Measurements from ENCODE around the gene ADRM1.

GRCh38 chr20:62274332-62274950, 28.4 kb upstream of the ADRM1 start:
- TF ChIP-seq CTCF (IDR thresholded peaks at IDR 0.05; ENCODE audit: low read depth, low read length, poor library complexity, severe bottlenecking) = no peak
- no peak for TF ChIP-seq EZH2phosphoT487 (IDR thresholded peaks at IDR 0.05; ENCODE audit: borderline replicate concordance, low read length)

Data from DOHH2 (cell line).